Stimulated activated CD4-positive, alpha-beta T cell treated with anti-CD3 and anti-CD28 coated beads, Interleukin-1b, Interleukin-23, amount 100 ng/mL, for 24 hours (primary cell): ENCODE measurements around the gene COMMD9.

ENCODE experiments used
- DNase-seq, 4 experiments: peaks; one replicate each; pipeline ENCODE4 v3.0.0-alpha.2; 2020; ENCODE audit warnings: low read depth in 4 of 4, low spot score in 1 of 4

Gene COMMD9

DNA sequence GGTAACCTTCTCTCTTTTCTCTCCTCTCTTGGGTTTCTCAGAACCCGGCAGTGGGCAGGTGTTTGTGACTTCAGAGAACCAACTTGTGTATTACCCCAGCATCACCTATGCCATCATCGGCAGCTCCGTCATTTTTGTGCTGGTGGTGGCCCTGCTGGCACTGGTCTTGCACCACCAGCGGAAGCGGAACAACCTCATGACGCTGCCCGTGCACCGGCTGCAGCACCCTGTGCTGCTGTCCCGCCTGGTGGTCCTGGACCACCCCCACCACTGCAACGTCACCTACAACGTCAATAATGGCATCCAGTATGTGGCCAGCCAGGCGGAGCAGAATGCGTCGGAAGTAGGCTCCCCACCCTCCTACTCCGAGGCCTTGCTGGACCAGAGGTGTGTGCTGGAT, 62.2 kb downstream of the COMMD9 start:
- DNase-seq = no peak

DNA sequence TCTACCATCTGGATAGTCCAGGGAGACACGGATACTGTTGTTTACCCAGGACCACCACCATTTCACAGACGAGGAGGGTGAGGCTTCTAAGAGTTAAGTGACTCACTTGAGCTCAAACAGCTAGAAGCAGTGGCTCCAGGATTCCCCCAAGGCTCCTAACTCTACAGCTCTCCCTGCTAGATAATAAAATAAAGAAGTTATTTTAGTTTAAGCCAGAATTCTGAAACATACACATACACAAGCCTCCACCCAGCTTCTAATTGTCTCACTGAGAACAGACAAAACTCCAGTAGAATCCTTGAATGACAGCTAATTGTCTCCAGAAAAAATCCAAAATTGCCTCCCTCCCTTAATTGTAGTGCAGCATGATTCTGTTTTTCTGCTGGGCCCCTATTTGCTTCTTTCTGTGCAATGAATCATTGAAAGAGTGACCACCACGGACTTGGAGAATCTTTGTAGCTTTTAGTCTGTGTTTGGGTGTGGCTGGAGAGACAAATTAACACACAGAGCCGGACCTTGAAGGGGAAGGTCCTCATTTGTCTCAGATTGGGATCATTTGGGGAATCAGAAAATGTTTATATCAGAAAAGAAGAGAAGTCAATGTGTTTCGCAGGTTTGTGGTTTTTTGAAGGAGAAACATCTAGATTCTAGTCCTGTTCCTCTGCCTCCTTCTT, 64.9 kb downstream of the COMMD9 start:
- no peak for DNase-seq

DNA sequence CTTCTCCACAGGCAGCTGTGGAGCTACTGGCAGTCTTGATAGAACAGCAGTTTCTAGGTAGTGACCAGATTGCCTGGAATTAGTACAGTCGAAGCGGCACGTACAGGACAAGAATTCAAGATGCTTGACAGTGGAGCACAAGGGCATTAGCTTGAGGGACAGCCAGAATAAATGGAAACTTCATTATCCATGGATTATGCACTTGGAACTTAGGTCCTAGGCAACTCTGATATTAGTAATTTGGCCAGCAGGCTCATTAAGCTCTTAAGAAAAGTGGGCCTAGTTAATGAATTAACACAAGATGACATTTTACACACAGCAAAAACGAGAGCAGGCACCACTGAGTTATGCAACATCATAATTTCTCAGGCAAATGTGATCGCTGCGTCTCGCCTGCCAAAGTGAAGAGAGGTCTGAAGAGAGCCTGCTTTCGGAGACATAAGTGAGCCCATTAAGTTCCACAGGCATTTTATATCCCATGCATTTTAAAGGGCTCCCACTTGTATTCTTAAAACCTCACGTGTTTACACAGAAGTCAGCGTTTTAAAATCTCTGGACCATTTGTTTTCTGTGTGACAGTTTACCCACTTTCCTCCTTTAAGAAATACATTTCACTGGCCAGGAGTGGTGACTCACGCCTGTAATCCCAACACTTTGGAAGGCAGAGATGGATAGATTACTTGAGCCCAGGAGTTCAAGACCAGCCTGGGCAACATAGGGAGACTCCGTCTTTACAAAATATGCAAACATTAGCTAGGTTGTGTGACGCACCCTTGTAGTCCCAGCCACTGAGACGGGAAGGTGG, 66.2 kb downstream of the COMMD9 start:
- DNase-seq = no peak
